ENCODE measurements around the gene KNSTRN. TPM values are rescaled to one million over a fixed set of nuclear protein-coding genes. Genes with fewer than 3 reads are reported as not detected.

KNSTRN gene
- total and polyA plus RNA-seq, 2 of the 8 experiments (the other 6 are each of a cell fraction or from before 2014, with no cell fraction given) = 25.1 to 79.4 TPM

- no peak for TF ChIP-seq BCL11A (IDR thresholded peaks at IDR 0.05; ENCODE audit: low read depth in 2 of 2, low read length in 2 of 2)
These were observed 32.3 kb downstream of the KNSTRN start (continued) for GRCh38 chr15:40414816-40415215.

All from H1 (cell line).